Liver (tissue), 9 donors: ENCODE data around the gene MAP3K12. TPM values are rescaled to one million over a fixed set of nuclear protein-coding genes. Genes with fewer than 3 reads are reported as not detected.
"Not testable (repeated sequence)": the region's sequence is repeated elsewhere in the genome, so short reads cannot be mapped to it uniquely, and the experiment has no call there.

Experiments used
- DNase-seq: peaks from one replicate; pipeline ENCODE4 v3.0.0-alpha.2; 2017; ENCODE audit warnings: low spot score
- H3K27ac ChIP-seq, 2 donors: one replicate each; pipeline ENCODE4 v1.7.0; 2013; ENCODE audit warnings: inconsistent platforms in 2 of 2, low read length in 2 of 2, control low read depth in 1 of 2, low read depth in 1 of 2, mild to moderate bottlenecking in 1 of 2
- H3K27me3 ChIP-seq, 4 donors: one replicate each; pipeline versions ENCODE4 v1.6.1 to v1.7.0; 2013; ENCODE audit warnings: low read length in 3 of 4, inconsistent platforms in 1 of 4, mild to moderate bottlenecking in 1 of 4, moderate library complexity in 1 of 4; ENCODE audit not compliant: control insufficient read depth in 4 of 4, insufficient read depth in 4 of 4
- H3K36me3 ChIP-seq, 4 donors: one replicate each; pipeline versions ENCODE4 v1.6.1 to v1.7.0; 2013; ENCODE audit warnings: low read length in 3 of 4, mild to moderate bottlenecking in 3 of 4, low read depth in 1 of 4, moderate library complexity in 1 of 4; ENCODE audit not compliant: control insufficient read depth in 4 of 4, insufficient read depth in 3 of 4
- H3K4me1 ChIP-seq, 4 donors: one replicate each; pipeline versions ENCODE4 v1.6.1 to v1.7.0; 2013; ENCODE audit warnings: low read length in 3 of 4, mild to moderate bottlenecking in 3 of 4, moderate library complexity in 1 of 4; ENCODE audit not compliant: control insufficient read depth in 4 of 4, insufficient read depth in 4 of 4
- H3K4me3 ChIP-seq, 3 donors: one replicate each; pipeline versions ENCODE4 v1.6.1 to v1.7.0; 2013; ENCODE audit warnings: low read length in 3 of 3, control low read depth in 1 of 3, low read depth in 1 of 3, mild to moderate bottlenecking in 1 of 3
- H3K9ac ChIP-seq, 2 donors: one replicate each; pipeline ENCODE4 v1.7.0; 2013; ENCODE audit warnings: low read length in 2 of 2, mild to moderate bottlenecking in 2 of 2, moderate library complexity in 2 of 2, control low read depth in 1 of 2, low read depth in 1 of 2
- H3K9me3 ChIP-seq, 4 donors: one replicate each; pipeline versions ENCODE4 v1.6.1 to v1.7.0; 2013; ENCODE audit warnings: low read length in 3 of 4; ENCODE audit not compliant: control insufficient read depth in 4 of 4
- CTCF ChIP-seq: fragments of 150-350 bp; IDR thresholded peaks from 2 replicates; pipeline ENCODE4 v1.5.1; 2017; ENCODE audit warnings: improper control_type of control experiment, low read depth, low read length; ENCODE audit not compliant: missing input control
- EGR1 ChIP-seq, 2 donors: IDR thresholded peaks; 2 replicates each; pipeline ENCODE4 v1.6.1; 2016 to 2018; ENCODE audit warnings: antibody characterized with exemption in 2 of 2, low read depth in 2 of 2
- FOXA1 ChIP-seq: IDR thresholded peaks from 2 replicates; pipeline ENCODE4 v1.6.1; 2016; ENCODE audit warnings: antibody characterized with exemption
- FOXA2 ChIP-seq: IDR thresholded peaks from 2 replicates; pipeline ENCODE4 v1.6.1; 2016; ENCODE audit warnings: antibody characterized with exemption
- GABPA ChIP-seq, 2 donors: IDR thresholded peaks in 1 of 2; conservative IDR thresholded peaks in 1 of 2; 2 replicates each; pipeline ENCODE4 v1.6.1; 2016; ENCODE audit warnings: antibody characterized with exemption in 2 of 2, mild to moderate bottlenecking in 1 of 2, moderate library complexity in 1 of 2
- MAX ChIP-seq: IDR thresholded peaks from 2 replicates; pipeline ENCODE4 v1.6.1; 2016; ENCODE audit warnings: antibody characterized with exemption
- TAF1 ChIP-seq: conservative IDR thresholded peaks from 2 replicates; pipeline ENCODE4 v1.6.1; 2016; ENCODE audit warnings: antibody characterized with exemption, mild to moderate bottlenecking
- YY1 ChIP-seq: IDR thresholded peaks from 2 replicates; pipeline ENCODE4 v1.6.1; 2016; ENCODE audit warnings: antibody characterized with exemption, mild to moderate bottlenecking
- ZBTB33 ChIP-seq: IDR thresholded peaks from 2 replicates; pipeline ENCODE4 v1.6.1; 2016; ENCODE audit warnings: antibody characterized with exemption
- WGBS: extraction: QIAGEN DNeasy Blood & Tissue Kit; methylation state at CpG from one replicate; pipeline ENCODE4 v1.1.7; 2013; 5-methylcytosine and 5-hydroxymethylcytosine counted together
- polyA plus RNA-seq, 2 donors: library from polyadenylated mRNA; stranded (reverse) in 1 of 2; unstranded in 1 of 2; fragments of 200-250 nt in 1 of 2; fragments of >200 nt in 1 of 2; fragmentation: Nextera tagmentation in 1 of 2; extraction: Ambion mirVana in 1 of 2; gene quantifications; one replicate each; pipeline versions ENCODE4 v1.2.1 to v1.2.3, GENCODE V29; 2013 to 2015
- total RNA-seq, 2 donors: library from RNA; depleted of rRNA; stranded (reverse); fragments of >200 nt; gene quantifications; one replicate each; pipeline ENCODE4 v1.2.3, GENCODE V29; 2014
- donor health status: healthy.
- donor health status: healthy.
- donor health status: healthy.
- donor health status: healthy.
- donor health status: healthy.

Gene MAP3K12
- total and polyA plus RNA-seq, 4 donors = 0.53 to 2.4 (median 1.5) TPM

- Histone ChIP-seq H3K27ac (no peak overlapping the region), H3K36me3 (peaks cover 6 to 28% (median 23%) of the 10 kb centered on the region in 4 donors), H3K27me3 (no peaks in the 10 kb centered on the region), H3K4me3 (no peak overlapping the region), H3K9me3 (no peaks in the 10 kb centered on the region), H3K9ac (no peak overlapping the region), H3K4me1 (peaks cover 0 to 21% (median 18%) of the 10 kb centered on the region in 4 donors)
- no peak for DNase-seq
- WGBS = 94% methylated on average over 7 of the region's 7 CpGs
- TF ChIP-seq EGR1 (IDR thresholded peaks at IDR 0.05; ENCODE audit: low read depth in 2 of 2) (no peak), TAF1 (no peak), ZBTB33 (no peak), GABPA (IDR thresholded peaks at IDR 0.05 in 1 of 2, conservative IDR thresholded peaks at IDR 0.05 in 1 of 2) (no peak), FOXA2 (no peak)
These were observed 48.3 kb downstream of the MAP3K12 start for GRCh38 chr12:53450936-53451335.

- H3K4me1 ChIP-seq = peaks cover 0 to 19% (median 5%) of the 10 kb centered on the region in 4 donors
- H3K4me3 ChIP-seq, H3K9me3 ChIP-seq, DNase-seq, H3K27me3 ChIP-seq, H3K27ac ChIP-seq, H3K9ac ChIP-seq: not testable (repeated sequence)
- peaks cover 3 to 18% (median 12%) of the 10 kb centered on the region in 4 donors for H3K36me3 ChIP-seq
- WGBS = 88% methylated on average over 11 of the region's 11 CpGs
These were observed 54.5 kb downstream of the MAP3K12 start for GRCh38 chr12:53444593-53445325.

- peaks cover 3 to 18% (median 12%) of the 10 kb centered on the region in 4 donors for H3K36me3 ChIP-seq
- TF ChIP-seq CTCF (no peak), FOXA1 (no peak), MAX (no peak), YY1 (no peak), EGR1 (IDR thresholded peaks at IDR 0.05; ENCODE audit: low read depth in 2 of 2) (no peak), TAF1 (no peak)
- no peak overlapping the region for H3K4me3 ChIP-seq
- WGBS = 82% methylated on average over 4 of the region's 4 CpGs
- peaks cover 0 to 19% (median 5%) of the 10 kb centered on the region in 4 donors for H3K4me1 ChIP-seq
- DNase-seq = no peak
- H3K27me3 ChIP-seq = no peaks in the 10 kb centered on the region
- H3K27ac ChIP-seq = no peak overlapping the region
- H3K9ac ChIP-seq = no peak overlapping the region
- no peaks in the 10 kb centered on the region for H3K9me3 ChIP-seq
These were observed 55.3 kb downstream of the MAP3K12 start for GRCh38 chr12:53443955-53444354.
